SK-N-SH (cell line): ENCODE results near the gene TRIM6. TPM values are rescaled to one million over a fixed set of nuclear protein-coding genes. Genes with fewer than 3 reads are reported as not detected.
"Not testable (repeated sequence)": the region's sequence is repeated elsewhere in the genome, so short reads cannot be mapped to it uniquely, and the experiment has no call there.

Experiments
- CTCF ChIA-PET: fragments of 300-600, 350-600 bp; formaldehyde crosslinking; extraction: SDS; loops from one replicate; lab custom pipeline; 2021; lab: Yijun Ruan, JAX
- POLR2A ChIA-PET: fragments of 350-600 bp; sonication (Branson Sonifier 250); formaldehyde crosslinking; extraction: SDS; loops from one replicate; lab custom pipeline; 2020; ENCODE audit warnings: antibody characterized with exemption, inconsistent platforms; lab: Yijun Ruan, JAX
- DNase-seq: peaks from one replicate; pipeline ENCODE4 v3.0.0; 2012
- H2AFZ ChIP-seq: fragments of 200-600 bp; sonication (generic); 2 replicates; pipeline ENCODE4 v1.8.1; 2016; ENCODE audit warnings: antibody characterized with exemption, mild to moderate bottlenecking, low read depth
- H3F3A ChIP-seq: fragments of 200-600 bp; sonication (generic); replicated peaks from 2 replicates; pipeline ENCODE3; 2016; ENCODE audit warnings: antibody characterized with exemption, mild to moderate bottlenecking; ENCODE audit not compliant: insufficient read depth
- H3K27ac ChIP-seq, 2 experiments: fragments of 200-500 bp in 1 of 2; fragments of 200-600 bp in 1 of 2; sonication (Bioruptor generic) in 1 of 2; sonication (generic), shearing (Covaris generic) in 1 of 2; 2 replicates each; pipeline versions ENCODE4 v1.5.1 to v1.6.1; 2014 to 2016; ENCODE audit warnings: low read depth in 2 of 2, inconsistent platforms in 1 of 2, low read length in 1 of 2, mild to moderate bottlenecking in 1 of 2, mixed read lengths in 1 of 2
- H3K27me3 ChIP-seq: fragments of 200-600 bp; sonication (generic), shearing (Covaris generic); 2 replicates; pipeline ENCODE4 v1.6.1; 2016; ENCODE audit warnings: mixed run types; ENCODE audit not compliant: insufficient read depth
- H3K36me3 ChIP-seq, 2 experiments: fragments of 200-500 bp in 1 of 2; fragments of 200-600 bp in 1 of 2; sonication (Bioruptor generic) in 1 of 2; sonication (generic) in 1 of 2; replicated peaks in 1 of 2; 2 replicates each; pipeline versions ENCODE3 to v1.5.1; 2014 to 2016; ENCODE audit warnings: low read length in 1 of 2, mild to moderate bottlenecking in 1 of 2; ENCODE audit not compliant: insufficient read depth in 2 of 2, control insufficient read depth in 1 of 2
- H3K4me1 ChIP-seq, 2 experiments: fragments of 200-500 bp in 1 of 2; fragments of 200-600 bp in 1 of 2; sonication (Bioruptor generic) in 1 of 2; sonication (generic), shearing (Covaris generic) in 1 of 2; 2 replicates each; pipeline versions ENCODE4 v1.5.1 to v1.6.1; 2014 to 2016; ENCODE audit warnings: low read depth in 1 of 2, low read length in 1 of 2, mixed run types in 1 of 2; ENCODE audit not compliant: insufficient read depth in 2 of 2, control insufficient read depth in 1 of 2
- H3K4me2 ChIP-seq: fragments of 200-600 bp; sonication (generic), shearing (Covaris generic); 2 replicates; pipeline ENCODE4 v1.6.1; 2017; ENCODE audit warnings: mixed run types
- H3K4me3 ChIP-seq, 2 experiments: fragments of 200-500 bp in 1 of 2; fragments of 200-600 bp in 1 of 2; sonication (Bioruptor generic) in 1 of 2; sonication (generic), shearing (Covaris generic) in 1 of 2; 2 replicates each; pipeline versions ENCODE4 v1.5.1 to v1.8.1; 2014 to 2016; ENCODE audit warnings: low read depth in 2 of 2, inconsistent platforms in 1 of 2, low read length in 1 of 2, mild to moderate bottlenecking in 1 of 2, mixed read lengths in 1 of 2, moderate library complexity in 1 of 2
- H3K79me2 ChIP-seq: fragments of 200-600 bp; sonication (generic); 2 replicates; pipeline ENCODE4 v1.8.1; 2017; ENCODE audit warnings: mild to moderate bottlenecking; ENCODE audit not compliant: insufficient read depth
- H3K9ac ChIP-seq: fragments of 200-600 bp; sonication (generic); 2 replicates; pipeline ENCODE4 v1.6.1; 2017; ENCODE audit warnings: mixed run types
- H3K9me2 ChIP-seq: fragments of 200-600 bp; sonication (generic); 2 replicates; pipeline ENCODE4 v1.6.1; 2017; ENCODE audit warnings: mixed run types
- H3K9me3 ChIP-seq: fragments of 200-600 bp; sonication (generic); 2 replicates; pipeline ENCODE4 v1.6.1; 2017; ENCODE audit warnings: mixed run types, mild to moderate bottlenecking, moderate library complexity
- H4K20me1 ChIP-seq: fragments of 200-600 bp; sonication (generic); 2 replicates; pipeline ENCODE4 v1.6.1; 2017; ENCODE audit warnings: mild to moderate bottlenecking, mixed run types; ENCODE audit not compliant: insufficient read depth
- FOXJ3 ChIP-seq: sonication (generic); formaldehyde crosslinking; IDR thresholded peaks from 2 replicates; pipeline ENCODE4 v1.5.1; 2020; ENCODE audit warnings: mild to moderate bottlenecking, missing genetic modification reagents
- GABPA ChIP-seq: IDR thresholded peaks from 2 replicates; pipeline ENCODE4 v1.4.0; 2012; ENCODE audit warnings: low read depth, mild to moderate bottlenecking
- GATA2 ChIP-seq: sonication (generic); formaldehyde crosslinking; IDR thresholded peaks from 2 replicates; pipeline ENCODE4 v1.5.0; 2020; ENCODE audit warnings: mild to moderate bottlenecking, missing genetic modification reagents
- MXI1 ChIP-seq: IDR thresholded peaks from 2 replicates; pipeline ENCODE4 v1.6.1; 2012; ENCODE audit warnings: mild to moderate bottlenecking, low read depth, low read length, improper control_type of control experiment
- YY1 ChIP-seq: IDR thresholded peaks from 2 replicates; pipeline ENCODE4 v1.4.0; 2012; ENCODE audit warnings: low read depth, mild to moderate bottlenecking
- ZBTB33 ChIP-seq: IDR thresholded peaks from 2 replicates; pipeline ENCODE4 v1.4.0; 2012; ENCODE audit warnings: low read depth, borderline replicate concordance
- WGBS: methylation state at CpG from one replicate; pipeline ENCODE4 v1.1.6; 2017; ENCODE audit warnings: low lambda C conversion rate; 5-methylcytosine and 5-hydroxymethylcytosine counted together
- polyA plus RNA-seq, 3 experiments: library from polyadenylated mRNA; depleted of rRNA; stranded (reverse); fragments of >200 nt; gene quantifications; 2 replicates each; pipeline ENCODE4 v1.2.3, GENCODE V29; 2012

Gene TRIM6
- polyA plus RNA-seq, 1 of the 3 experiments (the other 2 are of a cell fraction), result 0.46 TPM

GRCh38 chr11:5580577-5580976 is 15.9 kb upstream of the TRIM6 start, which contains the start of gene OR52B6:
Gene OR52B6 (plus strand): TSS chr11:5580877. CDS start chr11:5580877, 0 bp downstream.
- Histone ChIP-seq H3K9me3 (no peaks in the 10 kb centered on the region), H3K79me2 (no peaks in the 10 kb centered on the region), H3K9me2 (no peaks in the 10 kb centered on the region), H4K20me1 (no peaks in the 10 kb centered on the region), H3K27ac (no peak within 1 kb of the TSS), H3F3A (no peaks in the 10 kb centered on the region), H3K4me1 (no peaks in the 10 kb centered on the region), H3K36me3 (no peaks in the 10 kb centered on the region), H3K4me2 (no peak within 1 kb of the TSS), H3K27me3 (peaks cover 29% of the 10 kb centered on the region), H3K4me3 (no peak within 1 kb of the TSS), H3K9ac (no peak within 1 kb of the TSS), H2AFZ (no peak within 1 kb of the TSS)
- ChIA-PET POLR2A (no interaction called here), CTCF (no interaction called here)
- WGBS, result 6% methylated on average over 8 of the region's 8 CpGs
- TF ChIP-seq YY1 (no peak), FOXJ3 (CRISPR knock-in tag) (no peak), MXI1 (no peak), ZBTB33 (no peak), GABPA (no peak), GATA2 (CRISPR knock-in tag) (no peak)
- DNase-seq, result no peak

- TF ChIP-seq ZBTB33, result no peak
- no peak for DNase-seq
- Histone ChIP-seq H3K9me2 (no peaks in the 10 kb centered on the region), H3K79me2 (no peaks in the 10 kb centered on the region), H3K9ac (no peak overlapping the region), H2AFZ (no peak overlapping the region), H3K4me2 (no peak overlapping the region), H3F3A (no peaks in the 10 kb centered on the region), H3K36me3 (no peaks in the 10 kb centered on the region), H4K20me1 (no peaks in the 10 kb centered on the region), H3K27ac (no peak overlapping the region), H3K27me3 (peaks cover 29% of the 10 kb centered on the region), H3K9me3 (no peaks in the 10 kb centered on the region), H3K4me1 (no peaks in the 10 kb centered on the region), H3K4me3 (no peak overlapping the region)
- 21% methylated on average over 4 of the region's 4 CpGs for WGBS
- CTCF ChIA-PET, result no interaction called here
- POLR2A ChIA-PET, result no interaction called here
These were observed 15.4 kb upstream of the TRIM6 start for GRCh38 chr11:5581014-5581413.

- POLR2A ChIA-PET, H3K79me2 ChIP-seq, H2AFZ ChIP-seq, H3F3A ChIP-seq, H3K4me1 ChIP-seq, H3K36me3 ChIP-seq, H3K4me3 ChIP-seq, CTCF ChIA-PET, H3K9me3 ChIP-seq, DNase-seq, H3K9ac ChIP-seq, H3K27ac ChIP-seq, H3K9me2 ChIP-seq, H3K4me2 ChIP-seq, H4K20me1 ChIP-seq: not testable (repeated sequence)
- peaks cover 24% of the 10 kb centered on the region; the same call in 1 of the 2 replicates for H3K27me3 ChIP-seq
- 18% methylated on average over 5 of the region's 5 CpGs for WGBS
These were observed 12.0 kb upstream of the TRIM6 start for GRCh38 chr11:5584458-5584857.

GRCh38 chr11:5589906-5590305 is 6.5 kb upstream of the TRIM6 start:
- H3K4me2 ChIP-seq, DNase-seq, H2AFZ ChIP-seq, H3K27ac ChIP-seq, H3K9ac ChIP-seq, H3K9me3 ChIP-seq, POLR2A ChIA-PET, H3K4me3 ChIP-seq, H3K4me1 ChIP-seq, H3F3A ChIP-seq, H3K79me2 ChIP-seq, CTCF ChIA-PET, H3K36me3 ChIP-seq, H3K9me2 ChIP-seq, H4K20me1 ChIP-seq: not testable (repeated sequence)
- 81% methylated on average over 6 of the region's 31 CpGs for WGBS
- H3K27me3 ChIP-seq, result peaks cover 16% of the 10 kb centered on the region
